HG02642 (cell line): ENCODE measurements around the gene NIFK.

ENCODE experiments used
- ATAC-seq: cut with Tn5 transposase; IDR thresholded peaks from one replicate; pipeline ENCODE4 v1.9.1; 2021; ENCODE audit warnings: mild to moderate bottlenecking; ENCODE audit not compliant: unreplicated experiment, poor library complexity

Gene NIFK

GRCh38 chr2:121736462-121737336 is at the start of gene NIFK:
Gene NIFK (minus strand): TSS chr2:121736875. CDS start chr2:121736850, 25 bp downstream.
- ATAC-seq = peak; percentile 93

GRCh38 chr2:121783180-121783579 is 46.5 kb upstream of the NIFK start:
- ATAC-seq = no peak

- ATAC-seq = no peak
These were observed 42.2 kb upstream of the NIFK start for GRCh38 chr2:121778741-121779487.

GRCh38 chr2:121777699-121778058 is 41.0 kb upstream of the NIFK start:
- ATAC-seq = no peak

- ATAC-seq = no peak
These were observed 40.4 kb upstream of the NIFK start for GRCh38 chr2:121776885-121777698.

GRCh38 chr2:121776361-121776760 is 39.7 kb upstream of the NIFK start:
- ATAC-seq = no peak

- ATAC-seq = no peak
These were observed 37.6 kb upstream of the NIFK start for GRCh38 chr2:121774235-121774634.

GRCh38 chr2:121771976-121772742 is 35.5 kb upstream of the NIFK start:
- no peak for ATAC-seq

GRCh38 chr2:121768143-121768755 is 31.6 kb upstream of the NIFK start:
- no peak for ATAC-seq

GRCh38 chr2:121766624-121767023 is 29.9 kb upstream of the NIFK start:
- no peak for ATAC-seq

GRCh38 chr2:121764681-121765228 is 28.1 kb upstream of the NIFK start:
- no peak for ATAC-seq

- ATAC-seq = peak; percentile 100
These were observed 18.8 kb upstream of the NIFK start, which contains the start of gene TSN for GRCh38 chr2:121755237-121756111. Gene TSN (plus strand): TSS chr2:121755651. CDS start chr2:121755780, 129 bp downstream.

- ATAC-seq = peak; percentile 0
These were observed 18.2 kb upstream of the NIFK start for GRCh38 chr2:121754851-121755236.

GRCh38 chr2:121748202-121748601 is 11.5 kb upstream of the NIFK start:
- no peak for ATAC-seq

GRCh38 chr2:121746071-121746578 is 9.4 kb upstream of the NIFK start:
- no peak for ATAC-seq

- no peak for ATAC-seq
These were observed 4.8 kb upstream of the NIFK start for GRCh38 chr2:121741450-121741849.

- ATAC-seq = no peak
These were observed 4.3 kb upstream of the NIFK start for GRCh38 chr2:121740973-121741372.

- ATAC-seq = no peak
These were observed 574 bp downstream of the NIFK start for GRCh38 chr2:121736140-121736461.
